Osteocyte (in vitro differentiated cells): ENCODE results near the gene IFT22. TPM values are rescaled to one million over a fixed set of nuclear protein-coding genes. Genes with fewer than 3 reads are reported as not detected.

Source experiments
- DNase-seq: peaks from one replicate; pipeline ENCODE4 v3.0.0; 2021; ENCODE audit warnings: mixed read lengths; ENCODE audit not compliant: unreplicated experiment; ENCODE audit errors: extremely low spot score
- H3K27ac Mint-ChIP-seq: one replicate; pipeline ENCODE4 v1.8.0; 2021; ENCODE audit warnings: mild to moderate bottlenecking, mixed read lengths; ENCODE audit not compliant: unreplicated experiment
- H3K27me3 Mint-ChIP-seq: one replicate; pipeline ENCODE4 v1.8.0; 2021; ENCODE audit warnings: mixed read lengths; ENCODE audit not compliant: unreplicated experiment
- H3K36me3 Mint-ChIP-seq: one replicate; pipeline ENCODE4 v1.8.0; 2021; ENCODE audit warnings: mixed read lengths; ENCODE audit not compliant: unreplicated experiment
- H3K4me1 Mint-ChIP-seq: one replicate; pipeline ENCODE4 v1.8.0; 2021; ENCODE audit warnings: mixed read lengths; ENCODE audit not compliant: unreplicated experiment
- H3K4me3 Mint-ChIP-seq: one replicate; pipeline ENCODE4 v1.8.0; 2021; ENCODE audit warnings: mild to moderate bottlenecking, moderate library complexity, mixed read lengths; ENCODE audit not compliant: unreplicated experiment
- H3K9me3 Mint-ChIP-seq: one replicate; pipeline ENCODE4 v1.8.0; 2021; ENCODE audit warnings: mixed read lengths; ENCODE audit not compliant: unreplicated experiment
- CTCF ChIP-seq: fragments of 200-600 bp; sonication (generic); IDR thresholded peaks from 2 replicates; pipeline ENCODE4 v1.5.0; 2021; ENCODE audit warnings: antibody characterized with exemption, mild to moderate bottlenecking, moderate library complexity
- long read RNA-seq: library from polyadenylated mRNA; unstranded; transcript quantifications from one replicate; pipeline ENCODE4 v2.0.0, GENCODE V29; 2021
- total RNA-seq: library from RNA; stranded (reverse); gene quantifications from 2 replicates; pipeline ENCODE4 v1.2.1, GENCODE V29; 2021

Gene IFT22
- 25.2 and 29.3 TPM in 2 replicates for total RNA-seq
- long read RNA-seq, transcript IFT22-209 (4 exons, 917 nt), result minor isoform, 5 of 48 reads
- long read RNA-seq, transcript IFT22-201 (5 exons, 1,130 nt), result major isoform, 35 of 48 reads
- long read RNA-seq, partial matches to known transcripts, result 0 of 48 reads
- long read RNA-seq, other reads (novel, unspliced or antisense), result 2 of 48 reads

GRCh38 chr7:101321491-101322401, at the start of gene IFT22:
Gene IFT22 (minus strand): TSS chr7:101321812. CDS start chr7:101321709, 103 bp downstream.
- peak; percentile 70 for TF ChIP-seq CTCF
- H3K4me1 Mint-ChIP-seq, result peaks cover 10% of the 10 kb centered on the region
- peak within 1 kb of the TSS; percentile 94 for H3K27ac Mint-ChIP-seq
- H3K27me3 Mint-ChIP-seq, result peaks cover 3% of the 10 kb centered on the region
- no peaks in the 10 kb centered on the region for H3K9me3 Mint-ChIP-seq
- DNase-seq, result peak; percentile 96
- H3K4me3 Mint-ChIP-seq, result peak within 1 kb of the TSS; percentile 88
- peaks cover 2% of the 10 kb centered on the region for H3K36me3 Mint-ChIP-seq

- Mint-ChIP-seq H3K4me1 (peaks cover 56% of the 10 kb centered on the region), H3K4me3 (no peak overlapping the region), H3K27ac (no peak overlapping the region), H3K36me3 (peaks cover 13% of the 10 kb centered on the region), H3K9me3 (peaks cover 3% of the 10 kb centered on the region), H3K27me3 (no peaks in the 10 kb centered on the region)
- TF ChIP-seq CTCF, result no peak
- no peak for DNase-seq
Observed at GRCh38 chr7:101370836-101371235, 49.2 kb upstream of the IFT22 start.

GRCh38 chr7:101368422-101369165, 47.0 kb upstream of the IFT22 start:
- no peak for DNase-seq
- no peak overlapping the region for H3K27ac Mint-ChIP-seq
- no peak overlapping the region for H3K4me3 Mint-ChIP-seq
- H3K9me3 Mint-ChIP-seq, result peaks cover 3% of the 10 kb centered on the region
- TF ChIP-seq CTCF, result no peak
- H3K4me1 Mint-ChIP-seq, result peaks cover 54% of the 10 kb centered on the region
- peaks cover 16% of the 10 kb centered on the region for H3K36me3 Mint-ChIP-seq
- no peaks in the 10 kb centered on the region for H3K27me3 Mint-ChIP-seq

- H3K4me3 Mint-ChIP-seq, result no peak overlapping the region
- H3K27ac Mint-ChIP-seq, result no peak overlapping the region
- DNase-seq, result no peak
- peaks cover 45% of the 10 kb centered on the region for H3K4me1 Mint-ChIP-seq
- peaks cover 3% of the 10 kb centered on the region for H3K9me3 Mint-ChIP-seq
- no peaks in the 10 kb centered on the region for H3K27me3 Mint-ChIP-seq
- TF ChIP-seq CTCF, result no peak
- peaks cover 16% of the 10 kb centered on the region for H3K36me3 Mint-ChIP-seq
Observed at GRCh38 chr7:101367676-101368075, 46.1 kb upstream of the IFT22 start.
